Cardiac muscle cell (in vitro differentiated cells and primary cell): ENCODE data around the gene FBXO15. TPM values are rescaled to one million over a fixed set of nuclear protein-coding genes. Genes with fewer than 3 reads are reported as not detected.

Source experiments
- DNase-seq, 2 donors: peaks; one replicate each; pipeline versions ENCODE4 v3.0.0 to v3.0.0-alpha.2; 2010 to 2017; ENCODE audit warnings: low read depth in 1 of 2, low spot score in 1 of 2
- H3K27ac ChIP-seq: fragments of 200-600 bp; sonication (generic); 2 replicates; pipeline ENCODE4 v1.5.1; 2016
- H3K27me3 ChIP-seq: fragments of 200-600 bp; sonication (generic); 2 replicates; pipeline ENCODE4 v1.6.0; 2016; ENCODE audit warnings: control low read depth
- H3K36me3 ChIP-seq: fragments of 200-600 bp; sonication (generic); 2 replicates; pipeline ENCODE4 v1.5.1; 2016; ENCODE audit warnings: control low read depth
- H3K4me1 ChIP-seq: fragments of 200-600 bp; sonication (generic); 2 replicates; pipeline ENCODE4 v1.8.1; 2017; ENCODE audit warnings: low read depth, mild to moderate bottlenecking, mixed run types
- H3K4me3 ChIP-seq: fragments of 200-600 bp; sonication (generic); 2 replicates; pipeline ENCODE4 v1.5.1; 2016; ENCODE audit warnings: mild to moderate bottlenecking
- H3K9me3 ChIP-seq: fragments of 200-600 bp; sonication (generic); 2 replicates; pipeline ENCODE4 v1.5.1; 2017; ENCODE audit warnings: low read depth, mild to moderate bottlenecking, control low read depth
- CTCF ChIP-seq: IDR thresholded peaks from 2 replicates; pipeline ENCODE4 v1.5.1; 2012; ENCODE audit warnings: low read depth, mild to moderate bottlenecking, low read length
- polyA plus RNA-seq: library from polyadenylated mRNA; unstranded; fragments of >200 nt; fragmentation: Nextera tagmentation; extraction: Ambion mirVana; gene quantifications from 2 replicates; pipeline ENCODE4 v1.2.1, GENCODE V29; 2016
- total RNA-seq: library from RNA; depleted of rRNA; stranded (reverse); fragments of >200 nt; gene quantifications from 2 replicates; pipeline ENCODE4 v1.2.3, GENCODE V29; 2016

FBXO15 gene
- total and polyA plus RNA-seq, 2 experiments from 2014 or later: 3.5 to 4.6 TPM

GRCh38 chr18:74124642-74125041, 23.0 kb downstream of the FBXO15 start:
- Histone ChIP-seq H3K27ac (no peak overlapping the region), H3K4me3 (no peak overlapping the region), H3K9me3 (no peaks in the 10 kb centered on the region), H3K4me1 (no peaks in the 10 kb centered on the region), H3K36me3 (no peaks in the 10 kb centered on the region), H3K27me3 (no peaks in the 10 kb centered on the region)
- TF ChIP-seq CTCF: no peak
- no peak for DNase-seq

GRCh38 chr18:74123200-74123599, 24.4 kb downstream of the FBXO15 start:
- Histone ChIP-seq H3K4me3 (no peak overlapping the region), H3K9me3 (no peaks in the 10 kb centered on the region), H3K36me3 (no peaks in the 10 kb centered on the region), H3K4me1 (no peaks in the 10 kb centered on the region), H3K27me3 (no peaks in the 10 kb centered on the region), H3K27ac (no peak overlapping the region)
- no peak for TF ChIP-seq CTCF
- no peak for DNase-seq

- H3K4me3 ChIP-seq: no peak overlapping the region
- H3K27ac ChIP-seq: no peak overlapping the region
- TF ChIP-seq CTCF: peak; percentile 72
- H3K9me3 ChIP-seq: no peaks in the 10 kb centered on the region
- H3K27me3 ChIP-seq: no peaks in the 10 kb centered on the region
- H3K36me3 ChIP-seq: no peaks in the 10 kb centered on the region
- DNase-seq: peak; percentile 60 to 65
- no peaks in the 10 kb centered on the region for H3K4me1 ChIP-seq
Observed at GRCh38 chr18:74116633-74117554, 30.7 kb downstream of the FBXO15 start.

GRCh38 chr18:74115046-74115445, 32.6 kb downstream of the FBXO15 start:
- no peaks in the 10 kb centered on the region for H3K4me1 ChIP-seq
- no peak overlapping the region for H3K4me3 ChIP-seq
- H3K9me3 ChIP-seq: no peaks in the 10 kb centered on the region
- H3K36me3 ChIP-seq: no peaks in the 10 kb centered on the region
- no peak overlapping the region for H3K27ac ChIP-seq
- DNase-seq: peak in 1 of 2 donors; percentile 5
- no peak for TF ChIP-seq CTCF
- H3K27me3 ChIP-seq: no peaks in the 10 kb centered on the region

GRCh38 chr18:74114116-74114515, 33.5 kb downstream of the FBXO15 start:
- no peaks in the 10 kb centered on the region for H3K27me3 ChIP-seq
- H3K36me3 ChIP-seq: no peaks in the 10 kb centered on the region
- H3K9me3 ChIP-seq: no peaks in the 10 kb centered on the region
- DNase-seq: no peak
- no peak for TF ChIP-seq CTCF
- H3K4me3 ChIP-seq: no peak overlapping the region
- no peak overlapping the region for H3K27ac ChIP-seq
- H3K4me1 ChIP-seq: no peaks in the 10 kb centered on the region
